HG03442 (cell line): ENCODE data around the gene RNF123.

Experiments
- ATAC-seq: cut with Tn5 transposase; IDR thresholded peaks from one replicate; pipeline ENCODE4 v1.9.1; 2021; ENCODE audit warnings: mild to moderate bottlenecking, moderate library complexity; ENCODE audit not compliant: unreplicated experiment

RNF123 gene

GRCh38 chr3:49717211-49717958, 28.0 kb downstream of the RNF123 start:
- ATAC-seq, result no peak

- no peak for ATAC-seq
Observed at GRCh38 chr3:49717959-49718857, 28.9 kb downstream of the RNF123 start.

GRCh38 chr3:49718858-49719213, 29.5 kb downstream of the RNF123 start:
- ATAC-seq, result no peak

- ATAC-seq, result peak; percentile 41
Observed at GRCh38 chr3:49719214-49719884, 30.0 kb downstream of the RNF123 start, which contains the start of gene AMIGO3. Gene AMIGO3, minus strand, starts transcription at chr3:49719684. Its CDS starts 219 bp downstream, at chr3:49719465.

- ATAC-seq, result no peak
Observed at GRCh38 chr3:49720855-49721595, 31.7 kb downstream of the RNF123 start.

- ATAC-seq, result no peak
Observed at GRCh38 chr3:49721596-49721895, 32.2 kb downstream of the RNF123 start.

- no peak for ATAC-seq
Observed at GRCh38 chr3:49721896-49722781, 32.8 kb downstream of the RNF123 start.

- ATAC-seq, result no peak
Observed at GRCh38 chr3:49722896-49723295, 33.5 kb downstream of the RNF123 start.

GRCh38 chr3:49723296-49723627, 33.9 kb downstream of the RNF123 start:
- peak; percentile 2 for ATAC-seq

GRCh38 chr3:49723628-49724551, 34.5 kb downstream of the RNF123 start, which contains the start of gene GMPPB:
Gene GMPPB, minus strand, starts transcription at chr3:49723951. Its CDS starts 225 bp downstream, at chr3:49723726.
- peak; percentile 72 for ATAC-seq

GRCh38 chr3:49724586-49724985, 35.2 kb downstream of the RNF123 start:
- no peak for ATAC-seq

GRCh38 chr3:49725906-49726681, 36.7 kb downstream of the RNF123 start:
- ATAC-seq, result no peak

GRCh38 chr3:49727154-49727923, 38.0 kb downstream of the RNF123 start:
- ATAC-seq, result no peak

GRCh38 chr3:49727924-49728361, 38.6 kb downstream of the RNF123 start:
- ATAC-seq, result no peak

GRCh38 chr3:49729966-49730609, 40.7 kb downstream of the RNF123 start:
- no peak for ATAC-seq

- ATAC-seq, result no peak
Observed at GRCh38 chr3:49732597-49732996, 43.2 kb downstream of the RNF123 start.

- ATAC-seq, result no peak
Observed at GRCh38 chr3:49733551-49733950, 44.2 kb downstream of the RNF123 start.
